WI38 (cell line): ENCODE measurements around the gene GLYR1.

ENCODE experiments used
- H3K4me3 ChIP-seq: 2 replicates; pipeline ENCODE4 v1.5.1; 2011; ENCODE audit warnings: low read depth, mild to moderate bottlenecking, control low read depth, low read length
- CTCF ChIP-seq: IDR thresholded peaks from 2 replicates; pipeline ENCODE4 v1.5.1; 2012; ENCODE audit warnings: low read depth, mild to moderate bottlenecking, control low read depth, low read length

Gene GLYR1

DNA sequence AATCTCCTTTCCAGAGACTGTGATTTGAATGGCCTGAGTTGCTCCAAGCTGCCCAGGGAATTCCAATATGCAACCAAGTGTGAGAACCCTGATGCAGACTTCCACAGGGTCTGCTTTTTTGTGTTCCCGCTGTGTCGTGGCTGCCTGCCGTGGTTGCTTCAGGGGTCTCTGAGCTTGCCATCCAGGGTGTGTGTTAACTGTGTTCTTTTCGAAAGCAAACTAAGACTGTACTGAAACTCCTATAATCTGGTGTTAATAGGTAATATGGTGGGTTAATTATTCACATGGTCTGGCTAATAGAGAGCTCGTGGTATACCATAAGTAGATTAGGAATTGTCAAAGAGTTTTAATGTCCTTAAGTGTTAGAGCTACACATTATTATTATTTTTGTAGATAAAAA lies 20.9 kb upstream of the GLYR1 start:
- no peak for TF ChIP-seq CTCF
- no peak overlapping the region for H3K4me3 ChIP-seq

- H3K4me3 ChIP-seq = no peak overlapping the region
- no peak for TF ChIP-seq CTCF
These were observed 19.5 kb upstream of the GLYR1 start for GRCh38 chr16:4866586-4866985.

DNA sequence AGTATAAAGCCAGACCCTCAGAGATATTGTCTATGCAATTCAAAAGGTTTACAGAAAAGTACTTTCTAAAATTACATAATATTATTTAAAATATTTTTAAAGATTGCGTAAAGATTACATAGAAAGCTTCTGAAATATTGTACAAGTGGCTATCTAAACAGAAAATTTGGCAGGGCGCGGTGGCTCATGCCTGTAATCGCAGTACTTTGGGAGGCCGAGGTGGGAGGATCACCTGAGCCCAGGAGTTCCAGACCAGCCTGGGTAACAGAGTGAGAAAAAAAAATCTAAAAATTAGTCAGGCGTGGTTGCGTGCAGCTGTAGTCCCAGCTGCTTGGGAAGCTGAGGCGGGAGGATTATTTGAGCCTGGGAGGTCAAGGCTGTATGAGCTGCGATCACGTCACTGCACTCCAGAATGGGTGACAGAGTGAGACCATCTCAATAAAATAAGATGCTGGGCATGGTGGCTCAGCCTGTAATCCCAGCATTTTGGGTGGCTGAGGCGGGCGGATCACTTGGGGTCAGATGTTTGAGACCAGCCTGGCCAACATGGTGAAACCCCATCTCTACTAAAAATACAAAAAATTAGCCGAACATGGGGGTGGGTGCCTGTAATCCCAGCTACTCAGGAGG lies 18.3 kb upstream of the GLYR1 start:
- no peak overlapping the region for H3K4me3 ChIP-seq
- no peak for TF ChIP-seq CTCF

DNA sequence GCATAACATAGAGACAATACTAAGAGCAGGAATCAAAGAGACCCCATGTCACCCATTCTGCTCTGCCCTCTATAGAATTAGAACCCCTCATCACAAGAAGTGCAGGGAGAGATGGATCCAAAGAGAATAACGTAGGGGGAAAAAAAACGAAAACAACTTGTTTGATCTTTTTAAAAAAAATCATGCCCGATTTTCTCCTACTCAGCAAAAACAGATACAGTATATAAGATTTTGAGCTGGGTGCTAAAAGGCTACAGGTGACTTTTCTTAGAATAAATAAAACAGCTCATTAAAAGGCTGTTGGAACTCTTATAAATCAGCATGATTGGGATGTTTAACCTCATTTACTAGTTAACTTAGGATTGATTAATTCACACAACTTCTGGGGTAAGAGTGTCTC lies 17.6 kb upstream of the GLYR1 start:
- no peak for TF ChIP-seq CTCF
- H3K4me3 ChIP-seq = no peak overlapping the region

GRCh38 chr16:4862639-4863038 lies 15.6 kb upstream of the GLYR1 start:
- H3K4me3 ChIP-seq = no peak overlapping the region
- TF ChIP-seq CTCF = no peak

- TF ChIP-seq CTCF = no peak
These were observed 13.7 kb upstream of the GLYR1 start for GRCh38 chr16:4860727-4861342.

DNA sequence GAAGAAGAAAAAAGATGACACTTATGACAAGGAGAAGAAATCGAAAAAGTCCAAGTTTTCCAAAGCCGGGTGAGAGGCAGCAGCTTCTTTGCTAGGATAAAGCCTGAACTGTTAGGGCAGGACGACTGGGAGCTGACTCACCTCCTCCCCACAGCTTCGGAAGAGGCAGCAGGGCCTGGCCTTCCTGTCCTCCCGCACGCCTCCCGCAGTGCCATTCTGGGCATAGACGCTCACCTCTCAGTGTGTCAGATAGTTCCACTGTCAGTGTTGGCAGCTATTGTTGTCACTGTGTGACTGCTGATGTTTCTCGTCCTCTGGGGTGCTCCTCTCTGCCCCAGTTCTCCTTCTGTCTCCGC lies 12.8 kb upstream of the GLYR1 start:
- H3K4me3 ChIP-seq = no peak overlapping the region
- TF ChIP-seq CTCF = no peak

More at GRCh38 chr16:4860727-4861342, 13.7 kb upstream of the GLYR1 start:
- no peak overlapping the region for H3K4me3 ChIP-seq
